ENCODE results near the gene DOCK10.

The DOCK10 gene

GRCh38 chr2:224871813-224872212 lies 170.5 kb downstream of the DOCK10 start:
- TF ChIP-seq MAX (IDR thresholded peaks at IDR 0.05; ENCODE audit: low read depth, low read length) (no peak), POLR2A (IDR thresholded peaks at IDR 0.05; ENCODE audit: extremely low read depth, insufficient read length) (no peak), MYC (IDR thresholded peaks at IDR 0.05; ENCODE audit: low read depth, low read length) (no peak)
- no peak overlapping the region for H3K4me3 ChIP-seq (ENCODE audit: low read depth, low read length)
- DNase-seq (ENCODE audit: low read depth): no peak

GRCh38 chr2:224870341-224870740 lies 171.9 kb downstream of the DOCK10 start:
- no peak for DNase-seq (ENCODE audit: low read depth)
- TF ChIP-seq MAX (IDR thresholded peaks at IDR 0.05; ENCODE audit: low read depth, low read length) (no peak), CTCF (IDR thresholded peaks at IDR 0.05; ENCODE audit: low read depth, low read length) (no peak), POLR2A (IDR thresholded peaks at IDR 0.05; ENCODE audit: extremely low read depth, insufficient read length) (no peak), MYC (IDR thresholded peaks at IDR 0.05; ENCODE audit: low read depth, low read length) (no peak)
- H3K4me3 ChIP-seq (ENCODE audit: low read depth, low read length): no peak overlapping the region

- no peak overlapping the region for H3K4me3 ChIP-seq (ENCODE audit: low read depth, low read length)
- no peak for DNase-seq (ENCODE audit: low read depth)
- TF ChIP-seq MAX (IDR thresholded peaks at IDR 0.05; ENCODE audit: low read depth, low read length) (no peak), POLR2A (IDR thresholded peaks at IDR 0.05; ENCODE audit: extremely low read depth, insufficient read length) (no peak), MYC (IDR thresholded peaks at IDR 0.05; ENCODE audit: low read depth, low read length) (no peak), CTCF (IDR thresholded peaks at IDR 0.05; ENCODE audit: low read depth, low read length) (no peak)
Measured at GRCh38 chr2:224869601-224870233, 172.6 kb downstream of the DOCK10 start.

- DNase-seq (ENCODE audit: low read depth): no peak
- TF ChIP-seq CTCF (IDR thresholded peaks at IDR 0.05; ENCODE audit: low read depth, low read length): no peak
- TF ChIP-seq POLR2A (IDR thresholded peaks at IDR 0.05; ENCODE audit: extremely low read depth, insufficient read length): no peak
- TF ChIP-seq MAX (IDR thresholded peaks at IDR 0.05; ENCODE audit: low read depth, low read length): no peak
- no peak for TF ChIP-seq MYC (IDR thresholded peaks at IDR 0.05; ENCODE audit: low read depth, low read length)
- no peak overlapping the region for H3K4me3 ChIP-seq (ENCODE audit: low read depth, low read length)
Measured at GRCh38 chr2:224865016-224865415, 177.3 kb downstream of the DOCK10 start.

- DNase-seq (ENCODE audit: low read depth): no peak
- TF ChIP-seq MAX (IDR thresholded peaks at IDR 0.05; ENCODE audit: low read depth, low read length) (no peak), POLR2A (IDR thresholded peaks at IDR 0.05; ENCODE audit: extremely low read depth, insufficient read length) (no peak), MYC (IDR thresholded peaks at IDR 0.05; ENCODE audit: low read depth, low read length) (no peak), CTCF (IDR thresholded peaks at IDR 0.05; ENCODE audit: low read depth, low read length) (no peak)
- H3K4me3 ChIP-seq (ENCODE audit: low read depth, low read length): no peak overlapping the region
Measured at GRCh38 chr2:224861266-224861665, 181.0 kb downstream of the DOCK10 start.

- no peak for DNase-seq (ENCODE audit: low read depth)
- TF ChIP-seq MAX (IDR thresholded peaks at IDR 0.05; ENCODE audit: low read depth, low read length): no peak
- no peak for TF ChIP-seq POLR2A (IDR thresholded peaks at IDR 0.05; ENCODE audit: extremely low read depth, insufficient read length)
- TF ChIP-seq MYC (IDR thresholded peaks at IDR 0.05; ENCODE audit: low read depth, low read length): no peak
- TF ChIP-seq CTCF (IDR thresholded peaks at IDR 0.05; ENCODE audit: low read depth, low read length): no peak
- H3K4me3 ChIP-seq (ENCODE audit: low read depth, low read length): no peak overlapping the region
Measured at GRCh38 chr2:224860786-224861185, 181.5 kb downstream of the DOCK10 start.
